Mucosa of rectum (tissue), 2 donors: ENCODE measurements around the gene NGEF.
"Not testable (repeated sequence)": the region's sequence is repeated elsewhere in the genome, so short reads cannot be mapped to it uniquely, and the experiment has no call there.

Experiments used
- H3K27ac ChIP-seq, 2 donors: one replicate each; pipeline ENCODE4 v1.7.0; 2013; ENCODE audit warnings: inconsistent platforms in 2 of 2, low read depth in 2 of 2, low read length in 2 of 2
- H3K27me3 ChIP-seq, 2 donors: one replicate each; pipeline ENCODE4 v1.7.0; 2013; ENCODE audit warnings: low read length in 2 of 2; ENCODE audit not compliant: control insufficient read depth in 2 of 2, insufficient read depth in 2 of 2
- H3K36me3 ChIP-seq, 2 donors: one replicate each; pipeline ENCODE4 v1.7.0; 2013; ENCODE audit warnings: low read length in 2 of 2; ENCODE audit not compliant: control insufficient read depth in 2 of 2, insufficient read depth in 2 of 2
- H3K4me1 ChIP-seq, 2 donors: one replicate each; pipeline ENCODE4 v1.7.0; 2013; ENCODE audit warnings: low read length in 2 of 2, mild to moderate bottlenecking in 1 of 2; ENCODE audit not compliant: control insufficient read depth in 2 of 2, insufficient read depth in 2 of 2
- H3K4me3 ChIP-seq, 2 donors: one replicate each; pipeline ENCODE4 v1.7.0; 2013; ENCODE audit warnings: low read length in 2 of 2
- H3K9ac ChIP-seq, 2 donors: one replicate each; pipeline ENCODE4 v1.7.0; 2013; ENCODE audit warnings: low read length in 2 of 2, low read depth in 1 of 2, mild to moderate bottlenecking in 1 of 2
- H3K9me3 ChIP-seq, 2 donors: one replicate each; pipeline ENCODE4 v1.7.0; 2013; ENCODE audit warnings: low read length in 2 of 2; ENCODE audit not compliant: control insufficient read depth in 2 of 2
- donor health status: healthy.
- donor health status: Normal muscosa, but diverticular disease.

Gene NGEF

DNA sequence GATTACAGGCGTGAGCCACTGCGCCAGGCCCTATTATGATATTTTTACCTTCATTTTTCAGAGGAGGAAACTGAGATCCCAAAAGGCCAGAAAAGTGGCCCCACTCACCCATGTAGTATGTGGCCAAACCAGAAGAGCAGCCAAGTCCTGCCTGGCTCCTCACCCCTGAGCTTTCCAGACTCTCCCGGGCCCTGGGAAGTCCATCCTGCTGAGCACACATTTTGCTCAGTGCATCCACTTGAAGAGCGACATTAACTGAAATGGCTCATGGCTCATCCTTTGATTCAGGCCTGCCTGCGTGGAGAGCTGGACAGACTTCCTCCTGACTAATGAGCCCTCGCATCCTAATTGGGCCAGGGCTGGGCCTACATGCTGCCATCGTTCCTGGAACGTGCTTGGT is 9.5 kb upstream of the NGEF start:
- no peaks in the 10 kb centered on the region for H3K27me3 ChIP-seq
- H3K4me1 ChIP-seq: peaks cover 3 to 8% of the 10 kb centered on the region in 2 donors
- no peaks in the 10 kb centered on the region for H3K9me3 ChIP-seq
- no peak overlapping the region for H3K9ac ChIP-seq
- H3K27ac ChIP-seq: no peak overlapping the region
- no peaks in the 10 kb centered on the region for H3K36me3 ChIP-seq
- H3K4me3 ChIP-seq: no peak overlapping the region

DNA sequence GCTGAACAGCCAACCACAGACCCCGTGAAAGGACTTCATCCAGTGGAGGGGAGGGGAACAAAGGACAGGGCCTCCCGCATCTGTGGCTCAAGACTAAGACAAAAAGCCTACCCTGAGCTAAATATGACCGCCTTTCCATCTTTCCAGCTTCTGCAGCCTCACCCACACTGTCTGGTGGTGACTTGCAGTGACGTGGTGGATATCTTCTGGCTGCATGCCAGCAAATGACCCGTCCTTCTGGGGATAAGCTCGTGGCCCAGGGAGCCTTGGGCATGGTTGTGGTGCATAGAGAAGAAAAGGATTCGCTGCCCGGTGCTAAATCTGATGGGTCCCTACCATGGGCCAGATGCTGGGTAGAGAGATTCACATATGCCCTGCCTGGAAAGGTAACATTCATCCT is 8.7 kb upstream of the NGEF start:
- no peak overlapping the region for H3K27ac ChIP-seq
- H3K9ac ChIP-seq: no peak overlapping the region
- H3K4me3 ChIP-seq: no peak overlapping the region
- peaks cover 3 to 14% of the 10 kb centered on the region in 2 donors for H3K4me1 ChIP-seq
- H3K9me3 ChIP-seq: no peaks in the 10 kb centered on the region
- no peaks in the 10 kb centered on the region for H3K36me3 ChIP-seq
- no peaks in the 10 kb centered on the region for H3K27me3 ChIP-seq

DNA sequence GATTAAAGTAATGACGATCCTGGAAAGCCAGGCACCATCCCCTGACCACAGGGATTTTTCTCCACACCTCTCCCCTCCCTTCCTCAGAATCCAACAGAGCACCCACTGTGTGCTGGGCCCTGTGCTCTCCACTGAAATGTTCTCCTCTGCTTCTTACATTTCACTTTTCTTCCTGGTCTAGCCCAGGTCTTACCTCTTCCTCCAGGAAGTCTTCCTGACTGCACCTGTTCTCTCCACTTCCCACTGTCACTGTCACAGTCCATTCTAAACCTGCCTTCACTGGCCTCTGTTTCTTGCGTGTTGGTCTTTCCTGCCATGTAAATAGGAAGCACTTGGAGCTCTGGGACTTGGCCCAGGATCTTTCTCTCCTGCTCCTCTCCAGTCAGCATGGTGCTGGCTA is 7.4 kb upstream of the NGEF start:
- H3K4me3 ChIP-seq: no peak overlapping the region
- no peaks in the 10 kb centered on the region for H3K36me3 ChIP-seq
- no peak overlapping the region for H3K9ac ChIP-seq
- H3K27ac ChIP-seq: no peak overlapping the region
- H3K9me3 ChIP-seq: no peaks in the 10 kb centered on the region
- H3K4me1 ChIP-seq: peaks cover 3 to 16% of the 10 kb centered on the region in 2 donors
- H3K27me3 ChIP-seq: no peaks in the 10 kb centered on the region

DNA sequence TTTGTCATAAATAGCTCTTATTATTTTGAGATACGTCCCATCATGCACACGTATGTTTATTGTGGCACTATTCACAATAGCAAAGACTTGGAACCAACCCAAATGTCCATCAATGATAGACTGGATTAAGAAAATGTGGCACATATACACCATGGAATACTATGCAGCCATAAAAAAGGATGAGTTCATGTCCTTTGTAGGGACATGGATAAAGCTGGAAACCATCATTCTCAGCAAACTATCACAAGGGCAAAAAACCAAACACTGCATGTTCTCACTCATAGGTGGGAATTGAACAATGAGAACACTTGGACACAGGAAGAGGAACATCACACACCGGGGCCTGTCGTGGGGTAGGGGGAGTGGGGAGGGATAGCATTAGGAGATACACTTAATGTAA is 6.6 kb upstream of the NGEF start:
- peaks cover 3 to 16% of the 10 kb centered on the region in 2 donors for H3K4me1 ChIP-seq
- not testable (repeated sequence) for H3K4me3 ChIP-seq, H3K27ac ChIP-seq, H3K9ac ChIP-seq, H3K9me3 ChIP-seq, H3K27me3 ChIP-seq, H3K36me3 ChIP-seq

DNA sequence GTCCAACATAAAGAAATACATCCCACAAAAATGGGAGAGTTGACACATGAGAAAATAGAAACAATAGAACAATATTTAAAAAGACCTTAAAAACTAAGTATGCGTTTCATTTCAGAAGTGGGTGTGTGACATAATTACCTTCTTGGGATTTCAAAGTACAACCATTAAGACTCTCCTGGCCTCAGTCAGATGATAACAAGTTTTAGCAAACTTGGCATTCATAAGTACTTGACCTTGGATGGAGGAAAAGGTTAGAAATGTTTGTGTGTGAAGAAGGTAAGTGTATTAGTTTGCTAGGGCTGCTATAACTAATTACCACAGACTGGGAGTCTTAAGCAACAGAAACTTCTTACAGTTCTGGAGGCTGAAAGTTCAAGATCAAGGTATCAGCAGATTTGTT is 4.9 kb upstream of the NGEF start:
- Histone ChIP-seq H3K9me3 (no peaks in the 10 kb centered on the region), H3K27ac (peak overlapping the region; percentile 32 to 65), H3K9ac (no peak overlapping the region), H3K27me3 (no peaks in the 10 kb centered on the region), H3K4me1 (peaks cover 7 to 25% of the 10 kb centered on the region in 2 donors), H3K36me3 (no peaks in the 10 kb centered on the region), H3K4me3 (no peak overlapping the region)

GRCh38 chr2:233015019-233015645 is 2.1 kb upstream of the NGEF start:
- no peak overlapping the region for H3K9ac ChIP-seq
- H3K9me3 ChIP-seq: no peaks in the 10 kb centered on the region
- H3K27ac ChIP-seq: no peak overlapping the region
- H3K27me3 ChIP-seq: no peaks in the 10 kb centered on the region
- H3K36me3 ChIP-seq: no peaks in the 10 kb centered on the region
- H3K4me1 ChIP-seq: peaks cover 23 to 42% of the 10 kb centered on the region in 2 donors
- no peak overlapping the region for H3K4me3 ChIP-seq

GRCh38 chr2:233013650-233014049 is 594 bp upstream of the NGEF start:
- no peak overlapping the region for H3K9ac ChIP-seq
- H3K27me3 ChIP-seq: no peaks in the 10 kb centered on the region
- peak overlapping the region; percentile 86 to 87 for H3K27ac ChIP-seq

GRCh38 chr2:233012301-233012971 is 620 bp downstream of the NGEF start:
- Histone ChIP-seq H3K9me3 (no peaks in the 10 kb centered on the region), H3K36me3 (no peaks in the 10 kb centered on the region), H3K4me3 (peak overlapping the region; percentile 70 to 81), H3K27ac (peak overlapping the region; percentile 86 to 87), H3K27me3 (no peaks in the 10 kb centered on the region), H3K9ac (peak overlapping the region; percentile 66 to 77), H3K4me1 (peaks cover 20 to 33% of the 10 kb centered on the region in 2 donors)

More at GRCh38 chr2:233013650-233014049, 594 bp upstream of the NGEF start:
- Histone ChIP-seq H3K4me3 (no peak overlapping the region), H3K9me3 (no peaks in the 10 kb centered on the region), H3K36me3 (no peaks in the 10 kb centered on the region), H3K4me1 (peaks cover 23 to 42% of the 10 kb centered on the region in 2 donors)

GRCh38 chr2:233011702-233012131 is 1.3 kb downstream of the NGEF start:
- Histone ChIP-seq H3K9ac (peak overlapping the region; percentile 66 to 77), H3K9me3 (no peaks in the 10 kb centered on the region), H3K27ac (peak overlapping the region; percentile 86 to 87), H3K27me3 (no peaks in the 10 kb centered on the region), H3K36me3 (no peaks in the 10 kb centered on the region), H3K4me1 (peaks cover 20 to 28% of the 10 kb centered on the region in 2 donors), H3K4me3 (peak overlapping the region; percentile 70 to 81)

DNA sequence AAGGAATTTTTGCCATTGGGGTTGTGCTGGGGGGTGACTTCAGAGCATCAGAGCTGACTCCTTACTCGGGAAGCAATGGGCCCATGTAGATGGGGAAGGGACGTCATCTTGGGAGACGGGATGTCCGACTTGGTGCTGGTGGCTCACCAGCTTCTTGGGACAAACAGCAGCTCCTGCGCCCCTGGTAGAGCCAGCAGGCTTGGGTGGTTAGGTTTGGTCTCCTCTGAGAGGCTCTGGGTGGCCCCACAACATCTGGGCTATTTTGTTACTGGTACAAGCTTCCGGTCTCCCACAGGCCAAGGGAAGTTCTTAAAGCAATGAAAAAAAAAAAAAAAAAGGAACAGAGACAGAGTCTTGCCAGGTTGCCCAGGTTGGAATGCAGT is 1.8 kb downstream of the NGEF start:
- no peak overlapping the region for H3K27ac ChIP-seq
- peaks cover 20 to 26% of the 10 kb centered on the region in 2 donors for H3K4me1 ChIP-seq
- H3K36me3 ChIP-seq: peaks cover 0 to 3% of the 10 kb centered on the region in 2 donors
- peak overlapping the region; percentile 70 to 81 for H3K4me3 ChIP-seq
- peak overlapping the region; percentile 66 to 77 for H3K9ac ChIP-seq
- H3K27me3 ChIP-seq: no peaks in the 10 kb centered on the region
- H3K9me3 ChIP-seq: no peaks in the 10 kb centered on the region
